HepG2 (cell line): ENCODE measurements around the gene STX1B. TPM values are rescaled to one million over a fixed set of nuclear protein-coding genes. Genes with fewer than 3 reads are reported as not detected.
A peak's percentile ranks its signal among the peaks of the same experiment; 100 is the strongest.

Experiments used
- ATF2 ChIP-seq: sonication (generic); formaldehyde crosslinking; IDR thresholded peaks from 2 replicates; pipeline ENCODE4 v1.4.0; 2020; ENCODE audit warnings: missing genetic modification reagents
- ATRX ChIP-seq: sonication (generic); formaldehyde crosslinking; IDR thresholded peaks from 2 replicates; pipeline ENCODE4 v1.4.0; 2020; ENCODE audit warnings: missing genetic modification reagents, borderline replicate concordance
- BORCS8-MEF2B ChIP-seq: sonication (generic); formaldehyde crosslinking; IDR thresholded peaks from 2 replicates; pipeline ENCODE4 v1.8.0; 2022; ENCODE audit warnings: mild to moderate bottlenecking, missing genetic modification reagents
- CENPX ChIP-seq: sonication (generic); formaldehyde crosslinking; IDR thresholded peaks from 2 replicates; pipeline ENCODE4 v1.9.0; 2021; ENCODE audit warnings: mild to moderate bottlenecking, missing genetic modification reagents, moderate library complexity
- CHCHD3 ChIP-seq: sonication (generic); formaldehyde crosslinking; IDR thresholded peaks from 2 replicates; pipeline ENCODE4 v1.8.0; 2022; ENCODE audit warnings: mild to moderate bottlenecking, missing genetic modification reagents, moderate library complexity
- FOXA3 ChIP-seq: IDR thresholded peaks from 2 replicates; pipeline ENCODE4 v1.6.1; 2016; ENCODE audit warnings: missing genetic modification reagents, missing compliant biosample characterization
- HOXA5 ChIP-seq: sonication (generic); formaldehyde crosslinking; IDR thresholded peaks from 2 replicates; pipeline ENCODE4 v1.4.0; 2020; ENCODE audit warnings: missing genetic modification reagents
- KLF9 ChIP-seq: IDR thresholded peaks from 2 replicates; pipeline ENCODE4 v1.6.1; 2016; ENCODE audit warnings: low read depth
- MXD3 ChIP-seq: IDR thresholded peaks from 2 replicates; pipeline ENCODE4 v1.6.1; 2016; ENCODE audit warnings: mild to moderate bottlenecking, missing biosample characterization, missing genetic modification reagents
- PRDM15 ChIP-seq: sonication (generic); formaldehyde crosslinking; IDR thresholded peaks from 2 replicates; pipeline ENCODE4 v1.4.0; 2020; ENCODE audit warnings: missing genetic modification reagents
- PRPF4 ChIP-seq: fragments of 200-400 bp; formaldehyde crosslinking; IDR thresholded peaks from 2 replicates; pipeline ENCODE4 v1.6.1; 2016; ENCODE audit warnings: low read length, low read depth; ENCODE audit not compliant: poor library complexity, severe bottlenecking
- SRF ChIP-seq: IDR thresholded peaks from 2 replicates; pipeline ENCODE4 v1.6.1; 2011; ENCODE audit warnings: mild to moderate bottlenecking, low read depth, low read length, moderate library complexity
- ZMAT3 ChIP-seq: sonication (generic); formaldehyde crosslinking; conservative IDR thresholded peaks from 2 replicates; pipeline ENCODE4 v1.7.0; 2021; ENCODE audit warnings: missing genetic modification reagents
- ZNF12 ChIP-seq: sonication (generic); formaldehyde crosslinking; IDR thresholded peaks from 2 replicates; pipeline ENCODE4 v1.5.0; 2020; ENCODE audit warnings: missing genetic modification reagents
- ZNF225 ChIP-seq: sonication (generic); formaldehyde crosslinking; IDR thresholded peaks from 2 replicates; pipeline ENCODE4 v1.4.0; 2020; ENCODE audit warnings: mild to moderate bottlenecking, missing genetic modification reagents
- ZNF343 ChIP-seq: sonication (generic); formaldehyde crosslinking; IDR thresholded peaks from 2 replicates; pipeline ENCODE4 v1.4.0; 2020; ENCODE audit warnings: mild to moderate bottlenecking, missing genetic modification reagents
- ZNF687 ChIP-seq: sonication (generic); formaldehyde crosslinking; IDR thresholded peaks from 2 replicates; pipeline ENCODE4 v1.5.1; 2020; ENCODE audit warnings: mild to moderate bottlenecking, missing genetic modification reagents, moderate library complexity
- ZNF761 ChIP-seq: sonication (generic); formaldehyde crosslinking; conservative IDR thresholded peaks from 2 replicates; pipeline ENCODE4 v1.4.0; 2020; ENCODE audit warnings: mild to moderate bottlenecking, missing genetic modification reagents
- ZNF883 ChIP-seq: sonication (generic); formaldehyde crosslinking; IDR thresholded peaks from 2 replicates; pipeline ENCODE4 v1.5.1; 2020; ENCODE audit warnings: mild to moderate bottlenecking, missing genetic modification reagents; ENCODE audit errors: not compliant biosample characterization
- polyA plus RNA-seq, 8 experiments: library from polyadenylated mRNA; depleted of rRNA in 3 of 8; stranded (reverse) in 7 of 8; unstranded in 1 of 8; fragments of >200 nt; fragmentation: Illumina TruSeq in 4 of 8; extraction: Trizol in 4 of 8; gene quantifications; 2 replicates each; pipeline versions ENCODE4 v1.2.1 to v1.2.3, GENCODE V29; 2011 to 2016; ENCODE audit warnings: low read depth in 4 of 8, missing spikeins in 1 of 8, mixed read lengths in 1 of 8; ENCODE audit not compliant: insufficient read depth in 1 of 8
- total RNA-seq, 5 experiments: library from RNA; depleted of rRNA; stranded (reverse); fragments of >200 nt; fragmentation: Illumina TruSeq; extraction: Trizol; gene quantifications; 2 replicates each; pipeline ENCODE4 v1.2.3, GENCODE V29; 2016; ENCODE audit warnings: low read depth in 1 of 5

Gene STX1B
- total and polyA plus RNA-seq, 2 of the 13 experiments (the other 11 are each of a cell fraction or from before 2014, with no cell fraction given), result 2.1 to 3.0 TPM

GRCh38 chr16:30996985-30997724, 13.3 kb downstream of the STX1B start (continued):
- TF ChIP-seq ATF2 (CRISPR knock-in tag), result peak; percentile 61
- TF ChIP-seq ZNF761 (CRISPR knock-in tag), result peak; percentile 25; the same call in 1 of the 2 replicates
- TF ChIP-seq ATRX (CRISPR knock-in tag), result no peak
- no peak for TF ChIP-seq KLF9
- TF ChIP-seq ZNF343, result peak; percentile 74; the same call in 1 of the 2 replicates
- peak; percentile 60; the same call in 1 of the 2 replicates for TF ChIP-seq PRDM15 (CRISPR knock-in tag)
- TF ChIP-seq CENPX (CRISPR knock-in tag), result no peak
- peak; percentile 60; the same call in 1 of the 2 replicates for TF ChIP-seq HOXA5
- TF ChIP-seq ZNF12 (CRISPR knock-in tag), result no peak
- TF ChIP-seq ZNF883 (CRISPR knock-in tag), result peak; percentile 20
- TF ChIP-seq PRPF4, result no peak
- peak; percentile 60; the same call in 1 of the 2 replicates for TF ChIP-seq MXD3
- TF ChIP-seq CHCHD3 (CRISPR knock-in tag), result peak; percentile 90
- peak; percentile 87 for TF ChIP-seq BORCS8-MEF2B (CRISPR knock-in tag)
- no peak for TF ChIP-seq ZNF225 (CRISPR knock-in tag)
- TF ChIP-seq ZMAT3 (CRISPR knock-in tag), result peak; percentile 88
- 0 out of 2 replicates have a peak, but pooled peaks have one; percentile 20 for TF ChIP-seq FOXA3 (CRISPR knock-in tag)
- TF ChIP-seq ZNF687 (CRISPR knock-in tag), result peak; percentile 85
- TF ChIP-seq SRF, result 0 out of 2 replicates have a peak, but pooled peaks have one; percentile 17
